A549 treated with dexamethasone at 1 μM for 4 hours (cell line): ENCODE results near the gene ARHGEF33. TPM values are rescaled to one million over a fixed set of nuclear protein-coding genes. Genes with fewer than 3 reads are reported as not detected.

ENCODE experiments used
- total RNA-seq: library from RNA; stranded (reverse); fragments of 200-300 nt; extraction: Qiagen RNA extraction; gene quantifications from 5 replicates; pipeline ENCODE4 v1.2.3, GENCODE V29; 2022

ARHGEF33 gene
- total RNA-seq = 0.01 to 0.11 TPM (median 0.06 TPM) in 4 of 5 replicates, not detected in the other

DNA sequence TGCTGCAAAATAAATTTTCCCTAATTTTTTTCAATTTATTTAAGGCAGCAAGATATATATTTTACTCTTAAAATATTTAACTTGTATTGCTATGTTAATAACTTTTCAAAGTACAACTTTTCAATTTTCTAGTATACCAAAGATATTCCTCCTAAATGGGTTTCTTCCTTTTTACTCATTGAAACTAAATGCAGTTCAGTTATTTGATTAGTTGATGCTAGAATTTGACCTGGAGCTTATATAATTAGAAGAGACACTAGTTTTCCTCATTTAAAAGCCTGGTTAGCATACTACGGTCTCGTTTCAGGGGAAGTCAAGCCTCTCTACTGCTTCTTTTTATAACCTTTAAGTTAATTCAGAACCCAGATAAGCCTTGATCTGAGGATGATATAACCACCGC lies at the start of gene ARHGEF33:
Gene ARHGEF33 (plus strand): TSS at position 301 of the 400 bp plus-strand sequence. CDS start 29,573 bp downstream, outside the sequence.

DNA sequence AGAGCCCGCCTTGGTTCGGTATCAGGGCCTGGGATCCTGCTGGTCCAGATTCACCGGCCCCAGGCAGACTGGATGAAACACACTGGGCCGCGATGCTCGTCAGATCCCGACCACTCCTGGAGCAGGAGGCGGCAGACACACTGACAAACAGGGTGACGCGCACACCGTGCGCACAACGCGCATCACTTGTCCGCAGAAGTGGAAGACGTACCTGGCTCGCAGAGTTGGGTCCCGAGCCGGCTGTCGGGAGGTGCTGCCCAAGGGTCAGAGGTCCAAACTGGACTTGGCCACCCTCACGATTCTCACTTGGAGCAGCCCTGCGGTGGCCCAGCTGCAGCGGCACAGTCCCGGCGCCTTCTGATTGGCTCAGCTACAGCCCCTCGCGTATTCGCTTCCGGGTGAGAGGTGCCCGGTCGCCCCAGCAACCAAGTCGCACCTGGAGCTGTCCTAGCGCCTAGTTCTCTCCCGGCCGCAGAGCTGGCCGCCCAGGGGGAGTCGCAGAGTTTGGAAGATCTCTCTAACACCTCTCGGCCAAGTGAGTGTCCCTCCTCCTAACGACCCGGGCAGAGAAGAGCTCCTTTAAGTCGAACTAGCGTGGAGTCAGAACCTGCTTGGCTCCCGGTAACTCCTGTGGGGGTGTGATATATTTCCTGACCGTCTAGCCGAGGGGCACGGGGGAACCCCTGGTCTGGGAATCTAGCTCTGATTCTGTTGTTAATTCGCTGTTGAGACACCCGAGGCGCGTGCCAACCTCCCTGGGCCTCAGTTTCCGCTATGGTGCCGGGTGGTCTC lies 13.9 kb upstream of the ARHGEF33 start, which contains the start of the genes DHX57 and MORN2:
Gene DHX57 (minus strand): TSS at position 359 of the 792 bp plus-strand sequence. CDS start 7,529 bp downstream, outside the sequence.
Gene MORN2 (plus strand): TSS at position 401 of the 792 bp plus-strand sequence.

Other genes starting within 250 kb of the ARHGEF33 start
- gene GALM, start 223.8 kb upstream of the ARHGEF33 start, total RNA-seq = 14.4 to 16.3 TPM (median 15.4 TPM) in 5 replicates
- 270 to 450 TPM (median 311 TPM) in 5 replicates for gene SRSF7, start 138.5 kb upstream of the ARHGEF33 start, total RNA-seq
- gene GEMIN6, start 111.7 kb upstream of the ARHGEF33 start, total RNA-seq = 34.0 to 45.8 TPM (median 37.6 TPM) in 5 replicates
- 19.5 to 22.2 TPM (median 20.9 TPM) in 5 replicates for gene DHX57, start 13.9 kb upstream of the ARHGEF33 start, total RNA-seq
- 33.7 to 48.2 TPM (median 36.6 TPM) in 5 replicates for gene MORN2, start 13.9 kb upstream of the ARHGEF33 start, total RNA-seq
- gene SOS1, start 231.2 kb downstream of the ARHGEF33 start, total RNA-seq = 13.3 to 23.3 TPM (median 20.4 TPM) in 5 replicates